WTC11 (cell line): Measurements from ENCODE around the gene GMEB1.

Source experiments
- ATF2 ChIP-seq: sonication (generic); formaldehyde crosslinking; IDR thresholded peaks from 2 replicates; pipeline ENCODE4 v1.8.1; 2022; ENCODE audit warnings: low read depth, missing genetic modification reagents, borderline replicate concordance
- FOXK1 ChIP-seq: sonication (generic); formaldehyde crosslinking; IDR thresholded peaks from 2 replicates; pipeline ENCODE4 v1.8.0; 2022; ENCODE audit warnings: mild to moderate bottlenecking, moderate library complexity, missing genetic modification reagents
- NR2C2 ChIP-seq: sonication (generic); formaldehyde crosslinking; IDR thresholded peaks from 2 replicates; pipeline ENCODE4 v1.8.0; 2022; ENCODE audit warnings: mild to moderate bottlenecking, missing genetic modification reagents
- NR3C1 ChIP-seq: sonication (generic); formaldehyde crosslinking; conservative IDR thresholded peaks from 2 replicates; pipeline ENCODE4 v1.8.1; 2023; ENCODE audit warnings: low read depth, mild to moderate bottlenecking, missing genetic modification reagents
- TP53 ChIP-seq: sonication (generic); formaldehyde crosslinking; IDR thresholded peaks from 2 replicates; pipeline ENCODE4 v1.8.1; 2023; ENCODE audit warnings: mild to moderate bottlenecking, missing genetic modification reagents
- ZNF317 ChIP-seq: sonication (generic); formaldehyde crosslinking; IDR thresholded peaks from 2 replicates; pipeline ENCODE4 v1.8.1; 2023; ENCODE audit warnings: low read depth, mild to moderate bottlenecking, moderate library complexity, missing genetic modification reagents, borderline replicate concordance
- ZNF416 ChIP-seq: fragments of 250-450 bp; sonication (Bioruptor Pico); IDR thresholded peaks from 2 replicates; pipeline ENCODE4 v1.9.0; 2021; ENCODE audit warnings: mild to moderate bottlenecking, inconsistent platforms
- TF ChIP-seq, protein P1 (sequence below): fragments of 200-600 bp; IDR thresholded peaks from 2 replicates; pipeline ENCODE4 v1.8.0; 2022; ENCODE audit warnings: antibody characterized with exemption
- TF ChIP-seq, protein P2 (sequence below): sonication (generic); formaldehyde crosslinking; IDR thresholded peaks from 2 replicates; pipeline ENCODE4 v1.8.0; 2023; ENCODE audit warnings: missing genetic modification reagents, mild to moderate bottlenecking, borderline replicate concordance
- TF ChIP-seq, protein P3 (sequence below): sonication (generic); formaldehyde crosslinking; IDR thresholded peaks from 2 replicates; pipeline ENCODE4 v1.8.0; 2022; ENCODE audit warnings: mild to moderate bottlenecking, missing genetic modification reagents
- TF ChIP-seq, protein P4 (sequence below): sonication (generic); formaldehyde crosslinking; conservative IDR thresholded peaks from 2 replicates; pipeline ENCODE4 v1.8.1; 2022; ENCODE audit warnings: mild to moderate bottlenecking, missing genetic modification reagents

DNA sequence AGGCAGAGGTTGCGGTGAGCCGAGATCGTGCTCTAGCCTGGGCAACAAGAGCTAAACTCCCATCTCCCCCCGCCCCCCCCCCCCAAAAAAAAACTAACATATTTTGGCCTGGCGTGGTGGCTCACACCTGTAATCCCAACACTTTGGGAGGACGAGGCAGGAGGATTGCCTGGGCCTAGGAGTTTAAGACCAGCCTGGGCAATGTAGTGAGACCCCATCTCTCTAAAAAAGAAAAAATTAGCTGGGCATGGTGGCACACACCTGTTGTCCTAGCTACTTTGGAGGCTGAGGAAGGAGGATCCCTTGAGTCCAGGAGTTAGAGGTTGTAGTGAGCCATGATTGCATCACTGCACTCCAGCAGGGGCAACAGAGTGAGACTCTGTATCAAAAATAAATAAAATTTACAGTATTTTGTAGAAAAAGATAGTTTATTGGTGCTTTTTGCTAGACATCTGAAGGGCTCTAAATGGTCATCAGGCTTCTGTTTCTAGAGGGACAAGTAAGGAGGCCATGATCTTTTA, 77.1 kb downstream of the GMEB1 start:
- TF ChIP-seq, protein P1, sequence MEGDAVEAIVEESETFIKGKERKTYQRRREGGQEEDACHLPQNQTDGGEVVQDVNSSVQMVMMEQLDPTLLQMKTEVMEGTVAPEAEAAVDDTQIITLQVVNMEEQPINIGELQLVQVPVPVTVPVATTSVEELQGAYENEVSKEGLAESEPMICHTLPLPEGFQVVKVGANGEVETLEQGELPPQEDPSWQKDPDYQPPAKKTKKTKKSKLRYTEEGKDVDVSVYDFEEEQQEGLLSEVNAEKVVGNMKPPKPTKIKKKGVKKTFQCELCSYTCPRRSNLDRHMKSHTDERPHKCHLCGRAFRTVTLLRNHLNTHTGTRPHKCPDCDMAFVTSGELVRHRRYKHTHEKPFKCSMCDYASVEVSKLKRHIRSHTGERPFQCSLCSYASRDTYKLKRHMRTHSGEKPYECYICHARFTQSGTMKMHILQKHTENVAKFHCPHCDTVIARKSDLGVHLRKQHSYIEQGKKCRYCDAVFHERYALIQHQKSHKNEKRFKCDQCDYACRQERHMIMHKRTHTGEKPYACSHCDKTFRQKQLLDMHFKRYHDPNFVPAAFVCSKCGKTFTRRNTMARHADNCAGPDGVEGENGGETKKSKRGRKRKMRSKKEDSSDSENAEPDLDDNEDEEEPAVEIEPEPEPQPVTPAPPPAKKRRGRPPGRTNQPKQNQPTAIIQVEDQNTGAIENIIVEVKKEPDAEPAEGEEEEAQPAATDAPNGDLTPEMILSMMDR: no peak
- TF ChIP-seq ZNF317 (CRISPR knock-in tag) (no peak), ATF2 (no peak), NR2C2 (CRISPR knock-in tag) (no peak), NR3C1 (no peak), FOXK1 (CRISPR knock-in tag) (no peak), TP53 (CRISPR knock-in tag) (no peak), ZNF416 (CRISPR knock-in tag) (no peak)
- TF ChIP-seq, protein P2, sequence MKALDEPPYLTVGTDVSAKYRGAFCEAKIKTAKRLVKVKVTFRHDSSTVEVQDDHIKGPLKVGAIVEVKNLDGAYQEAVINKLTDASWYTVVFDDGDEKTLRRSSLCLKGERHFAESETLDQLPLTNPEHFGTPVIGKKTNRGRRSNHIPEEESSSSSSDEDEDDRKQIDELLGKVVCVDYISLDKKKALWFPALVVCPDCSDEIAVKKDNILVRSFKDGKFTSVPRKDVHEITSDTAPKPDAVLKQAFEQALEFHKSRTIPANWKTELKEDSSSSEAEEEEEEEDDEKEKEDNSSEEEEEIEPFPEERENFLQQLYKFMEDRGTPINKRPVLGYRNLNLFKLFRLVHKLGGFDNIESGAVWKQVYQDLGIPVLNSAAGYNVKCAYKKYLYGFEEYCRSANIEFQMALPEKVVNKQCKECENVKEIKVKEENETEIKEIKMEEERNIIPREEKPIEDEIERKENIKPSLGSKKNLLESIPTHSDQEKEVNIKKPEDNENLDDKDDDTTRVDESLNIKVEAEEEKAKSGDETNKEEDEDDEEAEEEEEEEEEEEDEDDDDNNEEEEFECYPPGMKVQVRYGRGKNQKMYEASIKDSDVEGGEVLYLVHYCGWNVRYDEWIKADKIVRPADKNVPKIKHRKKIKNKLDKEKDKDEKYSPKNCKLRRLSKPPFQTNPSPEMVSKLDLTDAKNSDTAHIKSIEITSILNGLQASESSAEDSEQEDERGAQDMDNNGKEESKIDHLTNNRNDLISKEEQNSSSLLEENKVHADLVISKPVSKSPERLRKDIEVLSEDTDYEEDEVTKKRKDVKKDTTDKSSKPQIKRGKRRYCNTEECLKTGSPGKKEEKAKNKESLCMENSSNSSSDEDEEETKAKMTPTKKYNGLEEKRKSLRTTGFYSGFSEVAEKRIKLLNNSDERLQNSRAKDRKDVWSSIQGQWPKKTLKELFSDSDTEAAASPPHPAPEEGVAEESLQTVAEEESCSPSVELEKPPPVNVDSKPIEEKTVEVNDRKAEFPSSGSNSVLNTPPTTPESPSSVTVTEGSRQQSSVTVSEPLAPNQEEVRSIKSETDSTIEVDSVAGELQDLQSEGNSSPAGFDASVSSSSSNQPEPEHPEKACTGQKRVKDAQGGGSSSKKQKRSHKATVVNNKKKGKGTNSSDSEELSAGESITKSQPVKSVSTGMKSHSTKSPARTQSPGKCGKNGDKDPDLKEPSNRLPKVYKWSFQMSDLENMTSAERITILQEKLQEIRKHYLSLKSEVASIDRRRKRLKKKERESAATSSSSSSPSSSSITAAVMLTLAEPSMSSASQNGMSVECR (CRISPR knock-in tag): no peak
- TF ChIP-seq, protein P3, sequence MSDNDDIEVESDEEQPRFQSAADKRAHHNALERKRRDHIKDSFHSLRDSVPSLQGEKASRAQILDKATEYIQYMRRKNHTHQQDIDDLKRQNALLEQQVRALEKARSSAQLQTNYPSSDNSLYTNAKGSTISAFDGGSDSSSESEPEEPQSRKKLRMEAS (CRISPR knock-in tag): no peak
- TF ChIP-seq, protein P4, sequence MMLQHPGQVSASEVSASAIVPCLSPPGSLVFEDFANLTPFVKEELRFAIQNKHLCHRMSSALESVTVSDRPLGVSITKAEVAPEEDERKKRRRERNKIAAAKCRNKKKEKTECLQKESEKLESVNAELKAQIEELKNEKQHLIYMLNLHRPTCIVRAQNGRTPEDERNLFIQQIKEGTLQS (CRISPR knock-in tag): no peak
